HG02981 (cell line): ENCODE results near the gene KCTD14.
A peak's percentile ranks its signal among the peaks of the same experiment; 100 is the strongest.
"Not testable (repeated sequence)": the region's sequence is repeated elsewhere in the genome, so short reads cannot be mapped to it uniquely, and the experiment has no call there.

ENCODE experiments used
- ATAC-seq: cut with Tn5 transposase; IDR thresholded peaks from one replicate; pipeline ENCODE4 v1.9.1; 2021; ENCODE audit warnings: mild to moderate bottlenecking, moderate library complexity; ENCODE audit not compliant: unreplicated experiment

KCTD14 gene

DNA sequence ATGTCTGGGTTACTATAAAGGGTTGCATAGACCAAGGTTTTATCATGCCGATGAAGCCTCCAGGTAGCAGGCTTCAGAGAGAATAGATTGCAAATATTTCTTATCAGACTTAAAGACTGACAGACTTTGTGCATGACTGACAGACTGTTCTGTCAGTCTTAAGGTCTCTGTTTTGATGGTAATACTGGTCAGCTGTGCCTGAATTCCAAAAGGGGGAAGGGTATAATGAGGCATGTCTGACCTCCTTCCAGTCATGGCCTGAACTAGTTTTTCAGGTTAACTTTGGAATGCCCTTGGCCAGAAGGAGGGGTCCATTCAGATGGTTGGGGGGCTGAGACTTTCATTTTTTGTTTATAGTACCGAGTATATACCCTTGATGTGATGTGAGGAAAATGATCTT, 4.7 kb upstream of the KCTD14 start:
- ATAC-seq: no peak

DNA sequence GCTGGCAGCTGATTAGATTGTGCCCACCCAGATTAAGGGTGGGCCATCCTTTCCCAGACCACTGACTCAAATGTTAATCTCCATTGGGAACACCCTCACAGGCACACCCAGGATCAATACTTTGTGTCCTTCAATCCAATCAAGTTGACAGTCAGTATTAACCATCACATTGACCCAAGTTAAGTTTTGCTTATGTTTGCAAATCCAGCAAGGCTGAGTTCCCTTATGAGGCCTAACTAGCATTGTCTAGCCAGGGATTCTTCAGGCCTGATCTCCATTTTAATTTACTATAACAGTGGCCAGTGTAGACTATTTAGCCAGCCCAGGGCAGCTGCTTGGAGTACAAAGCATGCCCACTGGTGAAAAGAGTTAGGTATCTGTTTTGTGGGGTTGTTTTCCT, 2.3 kb upstream of the KCTD14 start:
- no peak for ATAC-seq

DNA sequence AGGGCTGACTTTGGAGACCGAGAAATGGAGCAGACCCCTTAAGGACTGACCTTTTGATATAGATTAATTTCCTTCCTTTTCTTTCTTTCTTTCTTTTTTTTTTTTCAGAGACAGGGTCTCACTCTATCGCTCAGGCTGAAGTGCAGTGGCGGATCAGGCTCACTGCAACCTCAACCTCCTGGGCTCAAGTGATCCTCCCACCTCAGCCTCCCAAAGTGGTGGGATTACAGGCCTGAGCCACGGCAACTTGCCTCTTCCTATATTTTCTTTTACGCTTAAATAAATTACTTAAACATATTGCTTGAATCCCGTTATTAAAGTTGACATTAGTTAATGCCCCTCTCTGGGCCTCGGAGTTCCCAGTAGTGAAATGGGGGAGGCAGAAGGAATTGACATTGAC, 350 bp upstream of the KCTD14 start:
- ATAC-seq: no peak

DNA sequence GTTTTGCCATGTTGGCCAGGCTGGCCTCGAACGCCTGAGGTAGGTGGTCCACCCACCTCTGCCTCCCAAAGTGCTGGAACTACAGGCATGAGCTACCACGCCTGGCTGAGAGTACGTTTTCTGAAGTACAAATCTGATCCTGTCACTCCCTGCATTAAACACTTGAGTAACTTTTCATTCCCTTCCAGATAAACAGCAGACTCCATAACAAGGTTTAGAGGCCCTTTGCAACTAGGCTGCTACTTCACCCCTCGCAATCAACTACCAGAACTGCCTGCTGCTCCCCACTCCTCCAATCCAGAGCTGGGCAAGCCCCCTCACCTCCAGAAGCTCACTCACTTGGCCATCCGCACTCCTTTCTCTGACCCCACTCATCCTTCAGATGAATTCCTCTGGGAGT, 1.5 kb downstream of the KCTD14 start:
- no peak for ATAC-seq

DNA sequence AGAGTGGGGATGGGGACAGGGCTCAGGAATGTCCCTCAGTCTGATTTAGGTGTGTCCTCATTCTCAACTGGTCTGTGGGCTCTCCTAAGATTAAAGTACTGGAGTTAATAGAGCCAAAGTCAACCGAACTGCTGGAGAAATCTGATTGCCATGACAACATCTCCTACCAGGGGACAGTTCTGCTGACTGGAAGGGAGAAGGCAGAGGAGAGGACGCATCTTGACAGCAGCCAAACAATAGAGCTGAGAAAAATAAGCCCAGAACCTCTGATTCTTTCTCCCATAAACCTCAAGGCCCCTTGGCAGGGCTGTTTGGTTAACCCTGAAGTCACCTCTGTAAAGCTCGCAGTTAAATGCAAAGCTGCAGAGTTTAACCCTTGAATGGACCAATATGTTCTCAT, 2.8 kb downstream of the KCTD14 start:
- ATAC-seq: no peak

DNA sequence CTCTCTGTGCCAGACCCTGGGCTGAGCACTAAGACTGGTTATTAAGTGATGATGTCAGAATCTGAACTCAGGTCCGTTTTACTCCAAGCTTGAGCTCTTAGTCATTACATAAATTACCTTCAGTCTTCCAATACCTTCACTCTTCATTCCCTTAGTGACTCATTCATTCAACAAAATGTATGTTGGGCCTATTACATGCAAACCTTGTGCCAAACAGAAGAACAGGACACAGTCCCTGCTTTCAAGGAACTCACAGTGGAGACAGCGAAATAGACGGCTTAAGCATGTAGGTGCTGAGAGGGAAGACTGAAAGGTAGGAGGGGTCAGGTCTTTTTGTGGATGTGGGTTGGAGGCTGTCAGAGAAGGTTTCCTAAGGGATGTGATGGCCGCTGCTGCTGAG, 3.3 kb downstream of the KCTD14 start:
- no peak for ATAC-seq

DNA sequence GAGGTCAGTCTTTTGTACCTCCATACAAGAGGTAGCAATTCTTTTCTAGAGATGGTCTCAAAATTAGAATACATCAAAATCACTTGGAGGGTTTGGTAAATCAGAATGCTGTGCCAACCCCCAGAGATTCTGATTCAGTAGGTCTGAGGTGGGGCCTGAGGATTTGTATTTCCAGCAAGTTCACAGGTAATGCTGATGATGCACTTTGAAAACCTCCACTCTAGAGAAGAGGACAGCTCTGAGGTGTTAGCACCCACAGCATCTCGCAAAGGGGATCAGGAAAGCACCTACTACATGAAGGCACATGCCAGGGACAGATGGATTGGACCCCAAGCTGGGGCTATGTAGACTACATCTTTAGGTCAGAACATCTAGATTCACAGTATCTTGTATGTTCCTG, 7.2 kb downstream of the KCTD14 start:
- ATAC-seq: no peak

DNA sequence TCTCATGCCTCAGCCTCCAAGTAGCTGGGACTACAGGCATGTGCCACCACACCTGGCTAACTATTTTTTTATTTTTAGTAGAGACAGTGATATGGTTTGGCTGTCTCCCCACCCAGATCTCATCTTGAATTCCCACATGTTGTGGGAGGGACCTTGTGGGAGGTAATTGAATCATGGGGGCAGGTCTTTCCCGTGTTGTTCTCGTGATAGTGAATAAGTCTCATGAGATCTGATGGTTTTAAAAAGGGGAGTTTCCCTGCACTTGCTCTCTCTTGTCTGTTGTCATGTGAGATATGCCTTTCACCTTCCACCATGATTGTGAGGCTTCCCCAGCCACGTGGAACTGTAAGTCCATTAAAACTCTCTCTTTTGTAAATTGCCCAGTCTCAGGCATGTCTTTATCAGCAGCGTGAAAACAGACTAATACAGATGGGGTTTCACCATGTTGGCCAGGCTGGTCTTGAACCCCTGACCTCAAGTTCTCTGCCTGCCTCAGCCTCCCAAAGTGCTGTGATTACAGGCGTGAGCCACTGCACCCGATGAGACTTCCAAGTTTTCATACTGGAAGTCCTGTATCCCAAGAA, 8.0 kb downstream of the KCTD14 start:
- ATAC-seq: not testable (repeated sequence)

DNA sequence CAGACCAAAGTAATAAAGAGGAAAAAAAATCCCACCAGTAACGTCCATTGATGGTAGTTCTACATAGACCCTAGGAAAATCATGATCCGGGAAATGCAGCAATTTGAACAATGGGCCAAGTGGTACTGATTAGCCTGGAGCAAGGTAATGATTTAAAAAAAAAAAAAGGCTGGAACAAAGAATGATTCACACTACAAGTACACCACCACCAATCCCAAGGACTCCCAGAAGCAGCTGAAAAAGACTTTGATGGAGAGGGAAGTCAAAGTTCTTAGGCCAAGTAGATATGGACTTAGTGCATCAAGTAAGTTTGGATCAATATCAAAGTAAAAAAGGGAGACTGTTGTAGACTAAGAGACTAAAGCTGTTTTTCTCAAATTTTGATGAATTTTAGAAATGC, 11.8 kb downstream of the KCTD14 start:
- no peak for ATAC-seq

DNA sequence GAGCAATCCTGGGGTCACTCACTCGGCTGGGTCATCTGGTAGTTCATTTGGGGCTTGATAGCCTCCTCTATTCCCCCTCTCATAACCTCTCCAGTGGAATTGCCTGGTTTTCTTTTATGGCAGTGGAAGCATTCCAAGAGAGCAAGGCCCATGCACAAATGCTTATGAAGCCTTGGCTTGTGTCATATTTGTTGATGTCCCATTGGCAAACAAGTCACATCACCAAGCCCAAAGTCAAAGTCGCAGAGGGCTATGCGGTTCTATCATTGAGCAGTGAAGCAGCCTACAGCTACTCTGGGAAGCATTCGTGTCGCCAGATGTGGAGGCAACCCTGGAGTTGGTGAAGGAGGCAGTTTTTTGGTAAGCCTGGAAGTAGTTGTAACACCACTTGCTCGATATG, 12.3 kb downstream of the KCTD14 start:
- ATAC-seq: no peak

DNA sequence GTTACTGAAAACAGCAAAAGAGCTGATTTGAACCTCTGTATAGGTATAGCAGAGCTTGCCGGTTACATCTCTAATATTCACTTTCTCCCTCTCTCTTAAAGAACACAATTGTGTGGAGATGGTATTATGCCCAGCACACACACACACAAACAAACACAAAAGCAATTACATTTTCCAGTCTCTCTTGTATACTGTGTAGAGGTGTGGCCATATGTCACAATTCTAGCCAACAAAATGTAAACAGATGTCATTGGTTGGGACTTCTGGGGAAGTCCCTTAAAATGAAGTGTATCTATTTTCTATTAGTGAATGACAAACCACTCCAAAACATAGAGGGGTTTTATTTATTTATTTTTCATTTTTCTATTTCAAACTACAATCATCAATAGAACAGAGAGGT, 12.8 kb downstream of the KCTD14 start:
- no peak for ATAC-seq

DNA sequence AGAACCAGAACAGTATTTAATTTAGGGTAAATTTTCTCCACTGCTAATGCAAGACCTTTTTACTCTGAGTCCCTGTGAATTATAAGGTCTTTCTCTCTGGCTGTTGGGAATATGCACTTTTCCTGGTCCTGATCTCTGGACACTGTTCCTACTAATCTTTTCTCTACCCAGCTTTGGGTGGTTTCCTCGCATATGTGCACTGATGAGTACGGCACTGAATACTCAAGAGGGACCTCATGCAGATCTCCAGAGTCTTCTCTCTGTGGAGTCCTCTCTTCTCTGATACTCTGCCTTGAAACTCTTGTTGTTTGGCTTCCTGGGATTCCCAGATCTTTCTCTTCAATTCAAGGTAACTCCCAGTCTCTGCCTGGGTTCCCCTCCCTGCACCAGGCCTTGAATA, 14.0 kb downstream of the KCTD14 start:
- ATAC-seq: no peak

DNA sequence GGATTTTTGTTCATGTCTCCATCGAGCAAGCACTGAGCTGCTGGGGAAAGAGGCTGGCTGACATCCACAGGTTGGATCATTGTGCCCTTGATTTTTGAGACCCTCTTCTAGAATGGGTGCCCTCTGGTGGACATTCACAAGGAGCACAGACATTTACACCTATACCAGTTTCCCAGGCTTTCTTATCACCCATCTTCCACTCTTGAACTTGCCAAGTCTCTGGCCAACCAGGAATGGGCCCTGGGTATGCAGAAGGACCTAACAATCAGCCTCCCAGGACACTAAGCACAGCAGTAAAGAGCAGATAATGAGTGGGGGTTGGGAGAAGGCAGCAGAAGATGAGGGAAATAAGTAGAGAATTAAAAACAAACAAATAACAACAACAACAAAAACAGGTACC, 22.9 kb downstream of the KCTD14 start:
- peak; percentile 63 for ATAC-seq

DNA sequence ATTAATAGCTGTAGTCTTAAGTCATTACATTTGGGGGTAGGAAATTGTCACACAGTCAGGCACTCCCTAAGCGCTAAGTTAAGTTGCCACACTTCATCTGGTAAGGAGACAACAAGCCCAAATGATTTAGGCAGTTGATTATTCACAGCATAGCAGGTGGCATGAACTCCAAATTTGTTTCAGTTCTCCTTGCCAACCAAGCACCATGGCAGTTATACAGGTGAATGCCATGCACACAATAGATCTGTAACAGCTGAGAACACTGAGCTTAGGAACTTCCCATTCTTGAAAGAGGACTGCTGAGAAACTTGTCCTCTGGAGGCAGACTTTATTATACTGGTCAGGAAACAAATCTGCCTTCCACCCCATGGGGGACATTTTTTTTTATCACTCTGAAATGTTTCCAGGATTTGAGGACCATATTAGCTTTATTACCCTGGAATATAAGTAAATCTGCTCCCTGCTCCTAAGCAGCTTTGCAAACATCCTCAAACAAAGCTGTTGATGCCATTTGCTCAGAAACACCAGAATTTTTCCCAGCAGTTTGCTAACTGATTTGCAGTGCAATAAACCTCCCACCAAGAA, 23.5 kb downstream of the KCTD14 start:
- no peak for ATAC-seq

DNA sequence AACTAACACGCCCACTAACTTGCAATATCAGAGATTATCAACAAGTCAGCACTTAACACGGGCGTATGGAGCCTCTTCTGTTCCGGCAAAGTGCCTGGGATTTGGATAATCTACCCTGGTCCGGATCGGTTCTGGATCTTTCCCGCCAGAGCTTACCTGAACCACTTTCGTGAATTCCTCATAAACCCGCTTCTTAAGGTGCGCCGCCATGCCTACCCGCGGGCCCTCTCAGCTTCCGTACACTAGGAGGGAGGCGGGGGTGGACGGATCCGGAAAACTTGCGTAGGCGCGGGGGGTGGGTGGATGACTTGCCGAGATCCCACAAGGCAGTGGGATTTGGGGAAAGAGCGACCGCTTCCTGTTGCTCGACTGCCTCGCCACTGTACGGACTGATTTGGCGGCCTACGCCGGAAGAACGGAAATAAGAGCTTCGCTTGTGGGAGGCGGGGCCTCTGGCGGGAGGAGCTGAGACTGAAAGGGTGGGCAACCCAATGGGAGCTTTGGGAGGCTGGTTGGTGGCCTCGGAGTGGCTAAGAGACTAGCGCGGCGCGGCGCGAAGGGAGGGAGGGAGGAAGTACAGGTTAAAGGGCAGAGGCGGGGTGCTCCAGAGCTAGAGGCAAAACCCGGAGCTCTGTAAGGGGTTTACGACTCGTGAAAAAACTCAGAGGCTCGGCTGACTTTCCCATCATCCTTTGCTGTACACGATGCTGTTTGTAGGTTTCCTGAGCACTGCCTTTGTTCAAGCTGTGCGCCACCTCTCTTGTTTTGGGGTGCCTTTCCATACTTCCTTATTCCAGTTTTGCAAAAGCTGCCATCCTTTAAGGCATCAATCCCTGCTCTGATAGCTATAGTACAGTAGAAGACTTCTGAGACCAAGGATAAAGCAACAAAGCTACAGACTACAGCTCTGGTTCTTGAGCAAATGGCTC, 28.4 kb downstream of the KCTD14 start, which contains the start of gene INTS4:
TSS of gene INTS4 (minus strand) at position 235 of the 929 bp plus-strand sequence. CDS start at position 210, 25 bp downstream.
- ATAC-seq: peak; percentile 99

DNA sequence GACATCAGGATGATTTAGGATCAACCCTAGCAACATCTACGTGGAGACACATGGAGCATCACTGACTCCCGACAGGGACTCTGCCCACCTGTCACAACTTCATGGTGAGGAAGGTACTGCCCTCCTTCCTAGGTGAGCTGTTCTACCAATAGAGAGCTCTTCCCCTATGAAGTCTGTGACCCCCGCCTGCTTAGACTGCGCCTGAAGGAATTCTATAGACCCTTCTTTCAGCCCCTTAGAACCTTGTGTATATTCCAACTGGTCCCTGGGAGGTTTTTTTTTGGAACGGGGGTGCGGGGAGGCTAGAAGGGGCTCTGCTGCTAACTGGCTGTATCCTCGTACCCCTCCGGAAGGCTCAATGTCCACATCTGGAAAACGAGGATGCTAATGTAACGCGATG, 29.2 kb downstream of the KCTD14 start:
- ATAC-seq: no peak

DNA sequence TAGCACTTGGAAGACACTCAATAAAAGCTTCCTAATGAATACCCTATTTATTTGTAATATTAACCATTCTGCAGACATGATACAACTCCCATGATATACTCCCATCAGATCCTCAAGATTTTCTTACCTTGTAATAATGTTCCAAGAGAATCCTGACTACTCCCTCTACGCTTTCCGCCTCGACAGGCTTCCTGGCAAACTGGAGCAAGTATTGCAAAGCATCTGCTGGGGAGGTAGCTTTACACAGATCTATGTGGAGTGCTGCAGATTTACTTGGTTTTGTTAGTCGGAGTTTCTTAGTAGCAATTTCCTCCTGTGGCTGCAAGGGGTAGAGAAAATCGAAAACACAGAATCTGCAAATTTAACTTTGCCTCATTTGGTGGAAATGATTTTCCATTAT, 32.1 kb downstream of the KCTD14 start:
- ATAC-seq: no peak

DNA sequence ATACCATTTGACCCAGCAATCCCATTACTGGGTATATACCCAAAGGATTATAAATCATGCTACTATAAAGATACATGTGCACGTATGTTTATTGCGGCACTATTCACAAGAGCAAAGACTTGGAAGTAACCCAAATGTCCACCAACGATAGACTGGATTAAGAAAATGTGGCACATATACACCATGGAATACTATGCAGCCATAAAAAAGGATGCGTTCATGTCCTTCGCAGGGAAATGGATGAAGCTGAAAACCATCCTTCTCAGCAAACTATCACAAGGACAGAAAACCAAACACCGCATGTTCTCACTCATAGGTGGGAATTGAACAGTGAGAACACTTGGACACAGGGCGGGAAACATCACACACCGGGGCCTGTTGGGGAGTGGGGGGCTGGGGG, 36.6 kb downstream of the KCTD14 start:
- not testable (repeated sequence) for ATAC-seq

DNA sequence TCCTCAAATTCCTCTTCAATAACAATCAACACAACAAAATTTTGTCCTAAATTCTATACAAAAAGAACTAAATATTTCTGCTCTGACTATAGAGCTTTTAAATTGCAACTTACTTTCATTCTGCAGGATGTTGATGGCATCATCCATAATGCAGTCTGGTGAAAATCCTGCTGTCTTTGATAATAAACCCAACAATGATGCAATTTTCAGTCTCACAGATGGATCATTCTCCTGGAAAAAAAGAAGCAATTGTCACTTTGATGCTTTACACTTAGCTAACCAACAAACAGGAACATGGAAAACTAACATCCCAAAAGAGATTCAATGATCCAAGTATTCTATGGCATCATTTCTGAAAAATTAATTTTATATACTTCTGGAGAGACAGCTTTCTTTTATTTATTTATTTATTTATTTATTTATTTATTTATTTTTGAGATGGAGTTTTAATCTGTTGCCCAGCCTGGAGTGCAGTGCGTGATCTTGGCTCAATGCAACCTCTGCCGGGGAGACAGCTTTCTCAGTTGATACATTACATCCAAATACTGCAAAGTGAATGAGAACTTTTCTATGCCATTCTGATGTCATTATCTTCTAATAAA, 41.6 kb downstream of the KCTD14 start:
- ATAC-seq: no peak

DNA sequence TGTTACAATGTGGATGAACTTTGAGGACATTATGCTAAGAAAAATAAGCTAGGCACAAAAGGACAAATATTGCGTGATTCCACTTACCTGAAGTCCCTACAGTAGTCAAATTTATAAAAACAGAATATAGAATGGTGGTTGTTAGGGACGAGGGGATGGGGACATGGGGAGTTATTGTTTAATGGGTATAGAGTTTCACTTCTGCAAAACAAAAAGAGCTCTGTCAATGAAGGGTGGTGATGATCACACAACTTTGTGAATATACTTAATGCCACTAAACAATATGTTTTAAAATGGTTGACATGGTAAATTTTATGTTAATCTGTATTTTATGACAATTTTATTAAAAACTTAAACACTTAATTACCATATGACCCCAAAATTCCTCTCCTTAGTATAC, 54.7 kb downstream of the KCTD14 start:
- ATAC-seq: peak; percentile 94

DNA sequence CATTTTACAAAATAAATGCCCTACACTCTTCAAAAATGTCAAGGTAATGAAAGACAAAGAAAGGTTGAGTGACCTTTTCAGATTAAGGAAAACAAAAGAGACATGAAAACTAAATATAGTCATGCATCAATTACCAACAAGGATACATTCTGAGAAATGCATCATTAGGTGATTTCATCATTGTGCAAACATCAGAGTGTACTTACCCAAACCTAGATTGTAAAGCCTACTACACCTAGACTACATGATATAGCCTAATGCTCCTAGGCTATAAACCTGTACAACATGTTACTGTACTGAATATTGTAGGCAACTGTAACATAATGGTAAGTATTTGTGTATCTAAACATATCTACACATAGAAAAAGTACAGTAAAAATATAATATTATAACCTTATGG, 55.3 kb downstream of the KCTD14 start:
- no peak for ATAC-seq

DNA sequence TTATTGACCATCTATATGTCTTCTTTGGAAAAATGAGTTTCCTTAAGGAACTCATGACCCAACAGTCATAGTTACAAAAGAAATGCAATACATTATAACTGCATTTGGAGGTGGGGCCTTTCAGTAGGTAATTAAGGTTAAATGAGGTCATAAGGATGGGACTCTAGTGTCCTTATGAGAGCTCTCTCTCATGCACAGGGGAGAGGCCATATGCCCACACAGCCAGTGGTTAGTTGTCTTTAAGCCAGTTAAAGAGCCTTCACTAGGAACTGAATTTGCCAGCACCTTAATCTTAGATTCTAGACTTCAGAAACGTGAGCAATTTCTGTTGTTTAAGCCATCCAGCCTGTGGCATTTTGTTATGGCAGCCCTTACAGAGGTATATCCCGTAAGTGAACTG, 56.0 kb downstream of the KCTD14 start:
- no peak for ATAC-seq
